Loucy (cell line): Measurements from ENCODE around the gene NTHL1.

Source experiments
- H2AFZ ChIP-seq: fragments of 200-600 bp; sonication (generic); 2 replicates; pipeline ENCODE4 v1.6.0; 2016; ENCODE audit warnings: antibody characterized with exemption, mild to moderate bottlenecking, low read length, moderate library complexity
- H3F3A ChIP-seq: fragments of 200-600 bp; 2 replicates; pipeline ENCODE4 v1.6.0; 2016; ENCODE audit warnings: antibody characterized with exemption, low read depth, mild to moderate bottlenecking
- H3K27me3 ChIP-seq: fragments of 200-600 bp; sonication (generic); 2 replicates; pipeline ENCODE4 v1.6.1; 2014; ENCODE audit warnings: low read length, mild to moderate bottlenecking; ENCODE audit not compliant: insufficient read depth, poor library complexity, severe bottlenecking
- H3K36me3 ChIP-seq: fragments of 200-600 bp; sonication (generic); 2 replicates; pipeline ENCODE4 v1.6.1; 2016; ENCODE audit warnings: low read length; ENCODE audit not compliant: insufficient read depth
- H3K4me1 ChIP-seq: fragments of 200-600 bp; sonication (generic); 2 replicates; pipeline ENCODE4 v1.5.1; 2014; ENCODE audit warnings: low read length, mild to moderate bottlenecking; ENCODE audit not compliant: insufficient read depth, poor library complexity, severe bottlenecking
- H3K4me2 ChIP-seq: fragments of 200-600 bp; sonication (generic); 2 replicates; pipeline ENCODE4 v1.6.0; 2014; ENCODE audit warnings: antibody characterized with exemption, low read length, low read depth, mild to moderate bottlenecking; ENCODE audit not compliant: poor library complexity, severe bottlenecking
- H3K4me3 ChIP-seq: fragments of 200-600 bp; sonication (generic); 2 replicates; pipeline ENCODE4 v1.5.1; 2014; ENCODE audit warnings: low read length, mild to moderate bottlenecking, mixed read lengths; ENCODE audit not compliant: poor library complexity, severe bottlenecking
- H3K79me2 ChIP-seq: fragments of 200-600 bp; sonication (generic); 2 replicates; pipeline ENCODE4 v1.6.1; 2014; ENCODE audit warnings: low read length; ENCODE audit not compliant: insufficient read depth
- H3K9ac ChIP-seq: fragments of 200-600 bp; sonication (generic); 2 replicates; pipeline ENCODE4 v1.6.0; 2014; ENCODE audit warnings: mild to moderate bottlenecking, low read depth, low read length, moderate library complexity; ENCODE audit not compliant: poor library complexity, severe bottlenecking
- H3K9me2 ChIP-seq: fragments of 200-600 bp; sonication (generic); replicated peaks from 2 replicates; pipeline ENCODE4 v1.6.1; 2016; ENCODE audit warnings: low read depth, low read length, mixed read lengths
- H3K9me3 ChIP-seq: fragments of 200-600 bp; sonication (generic); 2 replicates; pipeline ENCODE4 v1.6.1; 2014; ENCODE audit warnings: mild to moderate bottlenecking, antibody characterized with exemption, low read length, low read depth; ENCODE audit not compliant: insufficient read depth
- H4K20me1 ChIP-seq: fragments of 200-600 bp; sonication (generic); 2 replicates; pipeline ENCODE4 v1.6.0; 2014; ENCODE audit warnings: antibody characterized with exemption, low read length, mild to moderate bottlenecking; ENCODE audit not compliant: insufficient read depth, poor library complexity, severe bottlenecking
- EZH2phosphoT487 ChIP-seq: fragments of 200-600 bp; IDR thresholded peaks from 2 replicates; pipeline ENCODE4 v1.6.1; 2018; ENCODE audit warnings: antibody characterized with exemption, mild to moderate bottlenecking, moderate library complexity, borderline replicate concordance
- TF ChIP-seq, protein P1 (sequence below): fragments of 200-600 bp; sonication (generic); conservative IDR thresholded peaks from 2 replicates; pipeline ENCODE4 v1.5.1; 2014; ENCODE audit warnings: mild to moderate bottlenecking, antibody characterized with exemption, low read length

The NTHL1 gene

DNA sequence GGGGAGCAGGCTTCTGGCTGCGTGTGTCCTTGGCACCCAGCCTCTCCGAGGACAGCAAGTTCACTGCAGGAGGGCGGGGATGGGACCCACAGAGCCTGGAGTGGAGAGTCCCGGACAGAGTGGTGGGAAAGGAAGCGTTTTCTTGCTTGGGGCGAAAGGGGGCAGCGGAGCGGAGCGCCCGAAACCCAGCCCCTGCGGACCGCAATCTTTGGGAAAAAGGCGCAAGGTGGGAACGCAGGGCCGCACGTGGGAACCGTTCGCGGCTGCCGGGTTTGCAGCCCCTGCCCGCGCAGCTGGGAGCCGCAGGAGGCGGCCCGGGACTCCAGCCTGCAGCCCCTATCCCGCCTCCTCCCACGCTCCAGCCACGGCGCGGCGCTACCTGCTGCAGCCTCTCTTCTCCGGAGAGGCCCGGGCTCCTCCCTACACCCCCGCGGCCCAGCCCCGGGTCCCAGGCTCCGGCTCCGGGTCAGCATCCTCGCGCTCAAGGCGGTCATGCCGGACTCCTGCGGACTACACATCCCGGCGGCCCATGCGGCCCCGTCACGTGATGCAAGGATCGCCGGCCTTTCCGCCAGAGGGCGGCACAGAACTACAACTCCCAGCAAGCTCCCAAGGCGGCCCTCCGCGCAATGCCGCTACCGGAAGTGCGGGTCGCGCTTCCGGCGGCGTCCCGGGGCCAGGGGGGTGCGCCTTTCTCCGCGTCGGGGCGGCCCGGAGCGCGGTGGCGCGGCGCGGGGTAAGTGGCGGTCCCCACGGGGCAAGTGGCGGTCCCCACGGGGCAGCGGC is at the start of gene NTHL1, which contains the start of gene TSC2:
Gene NTHL1 (minus strand): TSS at position 505 of the 786 bp plus-strand sequence. CDS start 11 bp downstream, at position 494.
Gene TSC2 (plus strand): TSS at position 656 of the 786 bp plus-strand sequence. CDS start 631 bp downstream, outside the sequence.
- Histone ChIP-seq H3K36me3 (no peaks in the 10 kb centered on the region), H3K27me3 (no peaks in the 10 kb centered on the region), H2AFZ (peak within 1 kb of the TSS; percentile 63), H3F3A (no peaks in the 10 kb centered on the region), H3K9me3 (no peaks in the 10 kb centered on the region), H3K4me1 (peaks cover 4% of the 10 kb centered on the region), H3K4me2 (peak within 1 kb of the TSS; percentile 94), H3K79me2 (peaks cover 13% of the 10 kb centered on the region; the same call in 1 of the 2 replicates), H4K20me1 (no peaks in the 10 kb centered on the region), H3K9ac (peak within 1 kb of the TSS; percentile 78), H3K9me2 (no peaks in the 10 kb centered on the region), H3K4me3 (peak within 1 kb of the TSS; percentile 84)
- TF ChIP-seq, protein P1, sequence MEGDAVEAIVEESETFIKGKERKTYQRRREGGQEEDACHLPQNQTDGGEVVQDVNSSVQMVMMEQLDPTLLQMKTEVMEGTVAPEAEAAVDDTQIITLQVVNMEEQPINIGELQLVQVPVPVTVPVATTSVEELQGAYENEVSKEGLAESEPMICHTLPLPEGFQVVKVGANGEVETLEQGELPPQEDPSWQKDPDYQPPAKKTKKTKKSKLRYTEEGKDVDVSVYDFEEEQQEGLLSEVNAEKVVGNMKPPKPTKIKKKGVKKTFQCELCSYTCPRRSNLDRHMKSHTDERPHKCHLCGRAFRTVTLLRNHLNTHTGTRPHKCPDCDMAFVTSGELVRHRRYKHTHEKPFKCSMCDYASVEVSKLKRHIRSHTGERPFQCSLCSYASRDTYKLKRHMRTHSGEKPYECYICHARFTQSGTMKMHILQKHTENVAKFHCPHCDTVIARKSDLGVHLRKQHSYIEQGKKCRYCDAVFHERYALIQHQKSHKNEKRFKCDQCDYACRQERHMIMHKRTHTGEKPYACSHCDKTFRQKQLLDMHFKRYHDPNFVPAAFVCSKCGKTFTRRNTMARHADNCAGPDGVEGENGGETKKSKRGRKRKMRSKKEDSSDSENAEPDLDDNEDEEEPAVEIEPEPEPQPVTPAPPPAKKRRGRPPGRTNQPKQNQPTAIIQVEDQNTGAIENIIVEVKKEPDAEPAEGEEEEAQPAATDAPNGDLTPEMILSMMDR: no peak

DNA sequence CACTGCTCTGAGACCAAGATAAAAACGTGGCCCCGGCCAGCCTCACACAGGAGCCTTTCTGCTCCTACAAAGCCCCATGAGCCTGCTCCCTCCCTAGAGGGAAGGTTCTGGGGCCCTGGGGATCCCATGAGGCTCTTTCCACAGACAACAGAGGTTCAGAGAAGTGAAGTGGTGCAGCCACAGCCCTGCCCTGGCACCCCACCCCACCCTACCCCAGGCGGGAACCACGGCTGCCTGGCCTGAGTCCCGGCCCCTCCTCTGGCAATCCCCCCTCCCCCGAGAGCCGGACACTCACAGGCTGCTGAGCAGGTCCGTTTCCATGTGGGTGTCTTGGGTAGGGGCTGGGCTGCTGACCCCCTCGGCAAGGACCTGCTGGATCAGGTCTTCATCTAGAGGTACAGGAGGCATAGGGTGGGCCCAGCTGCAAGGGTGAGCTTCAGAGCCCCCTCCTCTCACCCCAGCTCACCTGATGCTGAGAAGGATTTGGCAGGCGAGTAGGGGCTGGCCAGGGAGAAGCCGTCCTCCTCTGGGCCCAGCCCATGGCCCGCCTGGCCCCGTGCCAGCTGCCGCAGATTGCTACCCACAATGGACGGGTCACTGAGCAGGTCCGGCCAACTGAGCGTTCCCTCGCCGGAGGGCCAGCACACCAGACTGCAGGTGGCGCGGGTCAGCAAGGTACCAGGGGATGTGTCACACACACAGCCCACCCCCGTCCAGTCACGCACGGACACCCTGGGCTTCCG is 49.4 kb upstream of the NTHL1 start:
- no peaks in the 10 kb centered on the region for H3F3A ChIP-seq
- no peak overlapping the region for H3K9ac ChIP-seq

DNA sequence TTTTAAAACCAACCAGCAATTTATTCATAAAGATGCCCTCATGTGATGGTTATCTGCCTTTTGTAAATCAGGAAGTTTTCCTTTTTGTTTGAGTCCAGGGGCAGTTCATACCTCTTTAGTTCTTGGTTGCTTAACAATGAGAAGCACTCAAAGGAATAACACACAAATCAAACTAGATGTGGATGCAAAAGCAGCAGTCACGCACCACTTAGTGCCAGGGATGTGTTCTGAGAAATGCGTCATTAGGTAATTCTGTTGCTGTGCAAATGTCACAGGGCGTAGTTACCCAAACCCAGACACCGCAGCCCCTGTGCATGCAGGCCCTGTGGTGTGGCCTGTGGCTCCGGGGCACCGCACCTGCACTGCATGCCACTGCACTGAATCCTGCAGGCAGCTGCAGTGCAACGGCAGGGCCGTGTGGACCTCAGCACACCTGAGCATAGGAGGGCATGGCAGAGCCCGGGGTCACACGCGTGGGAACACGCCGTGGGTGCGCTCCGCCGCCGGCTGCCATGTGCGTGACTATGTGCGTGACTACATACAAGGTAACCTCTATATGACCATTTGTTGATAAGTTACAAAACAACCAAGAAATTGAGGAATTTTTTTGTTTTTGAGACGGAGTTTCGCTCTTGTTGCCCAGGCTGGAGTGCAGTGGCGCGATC is 48.4 kb upstream of the NTHL1 start:
- H3F3A ChIP-seq: no peaks in the 10 kb centered on the region
- H3K4me2 ChIP-seq: no peak overlapping the region
- H3K9me2 ChIP-seq: no peaks in the 10 kb centered on the region
- no peak overlapping the region for H2AFZ ChIP-seq
- no peak overlapping the region for H3K9ac ChIP-seq
- no peak overlapping the region for H3K4me3 ChIP-seq
- no peaks in the 10 kb centered on the region for H3K79me2 ChIP-seq
- no peaks in the 10 kb centered on the region for H3K36me3 ChIP-seq
- no peaks in the 10 kb centered on the region for H3K4me1 ChIP-seq
- no peaks in the 10 kb centered on the region for H3K27me3 ChIP-seq
- H3K9me3 ChIP-seq: no peaks in the 10 kb centered on the region
- TF ChIP-seq EZH2phosphoT487: no peak
- TF ChIP-seq, protein P1: no peak
- no peaks in the 10 kb centered on the region for H4K20me1 ChIP-seq

More for the DNA sequence above, 49.4 kb upstream of the NTHL1 start:
- Histone ChIP-seq H3K27me3 (no peaks in the 10 kb centered on the region), H3K36me3 (no peaks in the 10 kb centered on the region), H2AFZ (no peak overlapping the region), H3K9me2 (no peaks in the 10 kb centered on the region), H3K4me1 (no peaks in the 10 kb centered on the region), H3K4me2 (no peak overlapping the region), H3K79me2 (no peaks in the 10 kb centered on the region), H4K20me1 (no peaks in the 10 kb centered on the region), H3K9me3 (no peaks in the 10 kb centered on the region), H3K4me3 (no peak overlapping the region)
- TF ChIP-seq, protein P1: no peak
- no peak for TF ChIP-seq EZH2phosphoT487
